Measurements from ENCODE around the gene CERS6.

GRCh38 chr2:168525716-168526446, 69.8 kb downstream of the CERS6 start:
- TF ChIP-seq YY1 (IDR thresholded peaks at IDR 0.05) (no peak), SP1 (IDR thresholded peaks at IDR 0.05) (no peak), CTCF (IDR thresholded peaks at IDR 0.05; ENCODE audit: low read depth, low read length, missing input control) (no peak), EGR1 (IDR thresholded peaks at IDR 0.05; ENCODE audit: low read depth in 2 of 2) (no peak), ATF3 (IDR thresholded peaks at IDR 0.05) (no peak), REST (IDR thresholded peaks at IDR 0.05) (no peak), GABPA (IDR thresholded peaks at IDR 0.05 in 1 of 2, conservative IDR thresholded peaks at IDR 0.05 in 1 of 2) (no peak), JUND (IDR thresholded peaks at IDR 0.05) (no peak)

Measured in liver (tissue), 3 donors.